H1 (cell line): ENCODE measurements around the gene HOXB3. TPM values are rescaled to one million over a fixed set of nuclear protein-coding genes. Genes with fewer than 3 reads are reported as not detected.

Source experiments
- CTCF ChIA-PET: fragments of 300-600 bp; sonication (Branson Sonifier 250); formaldehyde crosslinking; loops from one replicate; lab custom pipeline; 2021; ENCODE audit not compliant: partially characterized antibody; lab: Charles Lee
- POLR2A ChIA-PET: fragments of 300-600 bp; sonication (Branson Sonifier 250); formaldehyde crosslinking; loops from one replicate; lab custom pipeline; 2021; ENCODE audit warnings: inconsistent platforms; ENCODE audit not compliant: partially characterized antibody; lab: Charles Lee
- DNase-seq, 2 experiments: peaks; one replicate each; pipeline versions ENCODE4 v3.0.0 to v3.0.0-alpha.2; 2010 to 2022; ENCODE audit warnings: low spot score in 2 of 2, low read depth in 1 of 2, mixed read lengths in 1 of 2
- FAIRE-seq: peaks from 2 replicates; lab custom pipeline; 2011; peaks lifted over from hg19 to GRCh38; lab: Jason Lieb, UNC
- H2AFZ ChIP-seq: 2 replicates; pipeline ENCODE4 v1.8.1; 2012; ENCODE audit warnings: low read length, inconsistent platforms
- H2AK5ac ChIP-seq: 2 replicates; pipeline ENCODE4 v1.6.1; 2013; ENCODE audit warnings: low read depth, low read length
- H2BK120ac ChIP-seq: replicated peaks from 2 replicates; pipeline ENCODE3; 2013; ENCODE audit warnings: low read depth, low read length, inconsistent platforms
- H2BK12ac ChIP-seq: 2 replicates; pipeline ENCODE4 v1.6.1; 2013; ENCODE audit warnings: low read depth, low read length
- H2BK15ac ChIP-seq: 2 replicates; pipeline ENCODE4 v1.6.1; 2013; ENCODE audit warnings: low read length
- H2BK20ac ChIP-seq: 2 replicates; pipeline ENCODE4 v1.6.1; 2013; ENCODE audit warnings: low read length
- H2BK5ac ChIP-seq: 2 replicates; pipeline ENCODE4 v1.6.1; 2013; ENCODE audit warnings: low read depth, low read length
- H3K14ac ChIP-seq: 2 replicates; pipeline ENCODE4 v1.6.1; 2013; ENCODE audit warnings: inconsistent platforms; ENCODE audit not compliant: insufficient read length
- H3K18ac ChIP-seq: 2 replicates; pipeline ENCODE4 v1.6.1; 2013; ENCODE audit warnings: low read length; ENCODE audit errors: extremely low read depth
- H3K23ac ChIP-seq: 2 replicates; pipeline ENCODE4 v1.6.1; 2013; ENCODE audit warnings: inconsistent platforms; ENCODE audit not compliant: insufficient read length
- H3K23me2 ChIP-seq: 2 replicates; pipeline ENCODE4 v1.6.1; 2013; ENCODE audit warnings: low read depth, low read length
- H3K27ac ChIP-seq: 2 replicates; pipeline ENCODE4 v1.6.1; 2011; ENCODE audit warnings: low read depth, low read length, inconsistent platforms
- H3K27me3 ChIP-seq, 4 experiments: replicated peaks in 1 of 4; 1 replicate in 1 of 4; 2 replicates in 3 of 4; pipeline versions ENCODE4 v1.6.1 to v1.8.1; 2011 to 2013; ENCODE audit warnings: low read length in 3 of 4, mild to moderate bottlenecking in 3 of 4, inconsistent platforms in 2 of 4, mixed read lengths in 2 of 4, moderate library complexity in 1 of 4; ENCODE audit not compliant: control insufficient read depth in 3 of 4, insufficient read depth in 3 of 4; ENCODE audit errors: extremely low read depth in 1 of 4
- H3K36me3 ChIP-seq, 4 experiments: 2 replicates each; pipeline versions ENCODE4 v1.6.1 to v1.8.1; 2011 to 2013; ENCODE audit warnings: mild to moderate bottlenecking in 4 of 4, low read length in 3 of 4, moderate library complexity in 2 of 4, control low read depth in 1 of 4, inconsistent platforms in 1 of 4; ENCODE audit not compliant: insufficient read depth in 4 of 4, control insufficient read depth in 2 of 4
- H3K4ac ChIP-seq: replicated peaks from 2 replicates; pipeline ENCODE3; 2013; ENCODE audit warnings: low read length, low read depth, mixed read lengths, inconsistent platforms; ENCODE audit not compliant: insufficient read length
- H3K4me1 ChIP-seq, 4 experiments: replicated peaks in 1 of 4; 1 replicate in 1 of 4; 2 replicates in 3 of 4; pipeline versions ENCODE4 v1.6.1 to v1.8.1; 2011 to 2013; ENCODE audit warnings: low read length in 3 of 4, inconsistent platforms in 2 of 4, mixed read lengths in 1 of 4; ENCODE audit not compliant: insufficient read depth in 4 of 4, control insufficient read depth in 3 of 4
- H3K4me2 ChIP-seq, 2 experiments: 2 replicates each; pipeline versions ENCODE4 v1.6.1 to v1.8.1; 2011 to 2013; ENCODE audit warnings: low read depth in 2 of 2, low read length in 2 of 2, control low read depth in 1 of 2, inconsistent platforms in 1 of 2, mild to moderate bottlenecking in 1 of 2; ENCODE audit not compliant: insufficient read depth in 1 of 2
- H3K4me3 ChIP-seq, 4 experiments: fragments of 200-600, 300-600 bp in 1 of 4; sonication (generic), shearing (Covaris generic), sonication (Bioruptor Twin) in 1 of 4; 2 replicates each; pipeline versions ENCODE4 v1.5.1 to v1.8.1; 2011 to 2016; ENCODE audit warnings: low read length in 4 of 4, low read depth in 3 of 4, control low read depth in 2 of 4, inconsistent platforms in 2 of 4, mild to moderate bottlenecking in 2 of 4, mixed read lengths in 1 of 4, moderate library complexity in 1 of 4; ENCODE audit not compliant: insufficient read depth in 2 of 4; ENCODE audit errors: extremely low read depth in 1 of 4
- H3K56ac ChIP-seq: replicated peaks from 2 replicates; pipeline ENCODE3; 2013; ENCODE audit warnings: low read depth, mild to moderate bottlenecking, mixed read lengths, low read length, inconsistent platforms; ENCODE audit not compliant: insufficient read length
- H3K79me1 ChIP-seq: 2 replicates; pipeline ENCODE4 v1.6.1; 2013; ENCODE audit warnings: low read depth, low read length, control low read depth
- H3K79me2 ChIP-seq, 2 experiments: 2 replicates each; pipeline versions ENCODE4 v1.6.1 to v1.8.1; 2012 to 2013; ENCODE audit warnings: low read length in 2 of 2, mild to moderate bottlenecking in 2 of 2, inconsistent platforms in 1 of 2; ENCODE audit not compliant: insufficient read depth in 2 of 2, control insufficient read depth in 1 of 2
- H3K9ac ChIP-seq, 4 experiments: replicated peaks in 1 of 4; 1 replicate in 1 of 4; 2 replicates in 3 of 4; pipeline versions ENCODE4 v1.6.1 to v1.8.1; 2011 to 2013; ENCODE audit warnings: low read depth in 3 of 4, low read length in 3 of 4, control low read depth in 2 of 4, mild to moderate bottlenecking in 2 of 4, moderate library complexity in 2 of 4, inconsistent platforms in 1 of 4; ENCODE audit errors: extremely low read depth in 1 of 4
- H3K9me3 ChIP-seq, 2 experiments: 2 replicates each; pipeline versions ENCODE4 v1.6.1 to v1.8.1; 2012 to 2013; ENCODE audit warnings: mild to moderate bottlenecking in 2 of 2, moderate library complexity in 2 of 2, control low read depth in 1 of 2, inconsistent platforms in 1 of 2, low read depth in 1 of 2, low read length in 1 of 2, mixed read lengths in 1 of 2; ENCODE audit not compliant: insufficient read depth in 2 of 2
- H4K20me1 ChIP-seq, 2 experiments: replicated peaks in 1 of 2; 2 replicates each; pipeline versions ENCODE3 to v1.8.1; 2011 to 2013; ENCODE audit warnings: inconsistent platforms in 2 of 2, low read length in 2 of 2, mild to moderate bottlenecking in 1 of 2; ENCODE audit not compliant: insufficient read depth in 2 of 2, control insufficient read depth in 1 of 2
- H4K5ac ChIP-seq: 2 replicates; pipeline ENCODE4 v1.6.1; 2013; ENCODE audit warnings: low read length, low read depth, mixed read lengths, inconsistent platforms; ENCODE audit not compliant: insufficient read length
- H4K8ac ChIP-seq: 2 replicates; pipeline ENCODE4 v1.8.0; 2013; ENCODE audit warnings: mild to moderate bottlenecking, moderate library complexity, low read length, inconsistent platforms; ENCODE audit not compliant: insufficient read depth; ENCODE audit errors: extremely low read depth
- H4K91ac ChIP-seq: replicated peaks from 2 replicates; pipeline ENCODE3; 2013; ENCODE audit warnings: low read length, mixed read lengths, inconsistent platforms; ENCODE audit not compliant: insufficient read length
- CBX8 ChIP-seq: fragments of 300-800, 300-1000 bp; sonication (generic); IDR thresholded peaks from 2 replicates; pipeline ENCODE4 v1.7.1; 2016; ENCODE audit warnings: low read depth, low read length, borderline replicate concordance
- CHD2 ChIP-seq: IDR thresholded peaks from 2 replicates; pipeline ENCODE4 v1.6.1; 2012; ENCODE audit warnings: low read length, improper control_type of control experiment
- GABPA ChIP-seq: IDR thresholded peaks from 2 replicates; pipeline ENCODE4 v1.6.1; 2011; ENCODE audit warnings: mild to moderate bottlenecking, low read length, moderate library complexity, borderline replicate concordance; ENCODE audit not compliant: insufficient read depth
- USF2 ChIP-seq: IDR thresholded peaks from 2 replicates; pipeline ENCODE4 v1.6.1; 2011; ENCODE audit warnings: low read length, improper control_type of control experiment
- WGBS, 2 experiments: shearing (Covaris generic) in 1 of 2; methylation state at CpG; one replicate each; pipeline versions ENCODE4 v1.1.6 to v1.1.7; 2013 to 2015; ENCODE audit warnings: low lambda C conversion rate in 2 of 2, mixed read lengths in 2 of 2, inconsistent platforms in 1 of 2, low coverage in 1 of 2, missing lambda C conversion rate in 1 of 2; ENCODE audit not compliant: insufficient replicate concordance in 2 of 2, insufficient coverage in 1 of 2, insufficient read length in 1 of 2; ENCODE audit errors: extremely low coverage in 1 of 2, missing lambda C conversion rate in 1 of 2; 5-methylcytosine and 5-hydroxymethylcytosine counted together
- polyA plus RNA-seq, 7 experiments: library from polyadenylated mRNA; depleted of rRNA in 3 of 7; stranded (reverse) in 5 of 7; unstranded in 2 of 7; fragments of >200 nt in 5 of 7; fragments of 200-250 nt in 2 of 7; gene quantifications; 1 replicate in 5 of 7; 2 replicates in 1 of 7; 4 replicates in 1 of 7; pipeline versions ENCODE4 v1.2.1 to v1.2.3, GENCODE V29; 2011 to 2013; ENCODE audit warnings: missing spikeins in 2 of 7, mixed read lengths in 2 of 7
- total RNA-seq: library from RNA; stranded (reverse); fragmentation: NEBNext Ultra II Directional; extraction: Animal tissue kit (Norgen Biotek cat#: 25700); gene quantifications from 2 replicates; pipeline ENCODE4 v1.2.1, GENCODE V29; 2021

Gene HOXB3
- total and polyA plus RNA-seq, 2 of the 8 experiments (the other 6 are each of a cell fraction or from before 2014, with no cell fraction given) = not detected

- H3K4me2 ChIP-seq = peak within 1 kb of the TSS; percentile 55 to 91
- no peaks in the 10 kb centered on the region for H3K79me2 ChIP-seq
- H3K4ac ChIP-seq = no peak within 1 kb of the TSS
- 0 out of 2 replicates have a peak within 1 kb of the TSS, but pooled peaks have one; percentile 4 for H3K18ac ChIP-seq
- TF ChIP-seq GABPA (no peak), USF2 (peak; percentile 45; the same call in 1 of the 2 replicates), CHD2 (0 out of 2 replicates have a peak, but pooled peaks have one; percentile 38), CBX8 (peak; percentile 63; the same call in 1 of the 2 replicates)
- H3K79me1 ChIP-seq = no peaks in the 10 kb centered on the region
- H3K27ac ChIP-seq = no peak within 1 kb of the TSS
- H2BK5ac ChIP-seq = no peak within 1 kb of the TSS
- no peak within 1 kb of the TSS for H3K14ac ChIP-seq
- ChIA-PET CTCF (no interaction called here), POLR2A (interaction anchor here (1.0 kb wide), 1 partner anchor 53 kb away, joined by 3 read pairs; no protein-coding TSS in a partner anchor)
- 0 out of 2 replicates have a peak within 1 kb of the TSS, but pooled peaks have one; percentile 33 for H2BK12ac ChIP-seq
- 11% methylated on average over 11 of the region's 12 CpGs; no CpG with 5 or more reads in 1 of the 2 experiments for WGBS, 2 experiments
- H2BK20ac ChIP-seq = no peak within 1 kb of the TSS
- FAIRE-seq (no peak), DNase-seq (no peak)
- no peak within 1 kb of the TSS for H3K9ac ChIP-seq
- peak within 1 kb of the TSS; percentile 5; the same call in 1 of the 2 replicates for H4K8ac ChIP-seq
- no peak within 1 kb of the TSS for H2BK120ac ChIP-seq
- H3K4me3 ChIP-seq = peak within 1 kb of the TSS in 1 of 4 experiments; percentile 44; a peak in 2 of 8 replicates
- H2AFZ ChIP-seq = no peak within 1 kb of the TSS
- no peak within 1 kb of the TSS for H3K23ac ChIP-seq
- no peak within 1 kb of the TSS for H4K91ac ChIP-seq
- H3K27me3 ChIP-seq = peaks cover 90 to 100% (median 97%) of the 10 kb centered on the region in 4 experiments
- H3K23me2 ChIP-seq = no peaks in the 10 kb centered on the region; the same call in 1 of the 2 replicates
- no peaks in the 10 kb centered on the region for H3K9me3 ChIP-seq
- H3K4me1 ChIP-seq = peaks cover 7 to 27% (median 12%) of the 10 kb centered on the region in 4 experiments
- no peak within 1 kb of the TSS for H2BK15ac ChIP-seq
- H4K5ac ChIP-seq = no peak within 1 kb of the TSS
- no peak within 1 kb of the TSS for H3K56ac ChIP-seq
- no peak within 1 kb of the TSS for H2AK5ac ChIP-seq
- peaks cover 0 to 3% (median 0%) of the 10 kb centered on the region in 4 experiments; a peak in 1 of 8 replicates for H3K36me3 ChIP-seq
- peaks cover 8 to 15% of the 10 kb centered on the region in 2 experiments for H4K20me1 ChIP-seq
Observed at GRCh38 chr17:48545022-48545375, 45.0 kb downstream of the HOXB3 start, which contains the start of gene HOXB2. HOXB2 (minus strand) TSS chr17:48545109; CDS start chr17:48544911, 198 bp downstream.
